ENCODE measurements around the gene REXO1.
A peak's percentile ranks its signal among the peaks of the same experiment; 100 is the strongest.

REXO1 gene

DNA sequence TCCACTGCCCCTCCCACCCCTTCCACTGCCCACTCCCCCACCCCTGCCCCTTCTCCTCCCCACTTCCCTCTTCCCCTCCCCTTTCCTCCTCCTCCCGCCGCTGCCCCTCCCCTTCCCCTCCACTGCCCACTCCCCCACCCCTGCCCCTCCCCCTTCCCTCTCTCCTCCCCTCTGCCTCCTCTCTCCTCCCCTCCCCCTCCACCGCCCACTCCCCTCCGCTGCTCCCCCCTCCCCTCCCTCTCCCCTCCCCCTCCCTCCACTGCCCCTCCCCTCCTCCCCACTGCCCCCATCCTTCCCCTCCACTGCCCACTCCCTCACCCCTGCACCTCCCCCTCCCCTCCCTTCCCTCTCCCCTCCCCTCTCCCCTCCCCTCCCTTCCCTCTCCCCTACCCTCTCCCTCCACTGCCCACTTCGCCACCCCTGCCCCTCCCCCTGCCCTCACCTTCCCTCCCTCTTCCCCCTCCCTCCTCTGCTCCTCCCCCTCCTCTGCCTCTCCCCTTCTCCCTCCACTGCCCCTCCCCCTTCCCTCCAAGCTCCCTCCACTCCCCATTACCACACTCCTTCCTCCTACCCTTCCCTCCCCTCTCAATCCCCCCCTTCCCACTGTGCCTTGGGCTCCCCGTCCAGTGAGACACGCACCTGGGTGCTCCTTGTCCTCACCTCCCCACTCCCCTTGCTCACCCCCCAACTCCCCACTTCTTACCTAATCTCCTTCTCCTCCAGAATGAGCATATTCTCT lies 58.1 kb downstream of the REXO1 start:
- no peak for DNase-seq (ENCODE audit: low spot score)

DNA sequence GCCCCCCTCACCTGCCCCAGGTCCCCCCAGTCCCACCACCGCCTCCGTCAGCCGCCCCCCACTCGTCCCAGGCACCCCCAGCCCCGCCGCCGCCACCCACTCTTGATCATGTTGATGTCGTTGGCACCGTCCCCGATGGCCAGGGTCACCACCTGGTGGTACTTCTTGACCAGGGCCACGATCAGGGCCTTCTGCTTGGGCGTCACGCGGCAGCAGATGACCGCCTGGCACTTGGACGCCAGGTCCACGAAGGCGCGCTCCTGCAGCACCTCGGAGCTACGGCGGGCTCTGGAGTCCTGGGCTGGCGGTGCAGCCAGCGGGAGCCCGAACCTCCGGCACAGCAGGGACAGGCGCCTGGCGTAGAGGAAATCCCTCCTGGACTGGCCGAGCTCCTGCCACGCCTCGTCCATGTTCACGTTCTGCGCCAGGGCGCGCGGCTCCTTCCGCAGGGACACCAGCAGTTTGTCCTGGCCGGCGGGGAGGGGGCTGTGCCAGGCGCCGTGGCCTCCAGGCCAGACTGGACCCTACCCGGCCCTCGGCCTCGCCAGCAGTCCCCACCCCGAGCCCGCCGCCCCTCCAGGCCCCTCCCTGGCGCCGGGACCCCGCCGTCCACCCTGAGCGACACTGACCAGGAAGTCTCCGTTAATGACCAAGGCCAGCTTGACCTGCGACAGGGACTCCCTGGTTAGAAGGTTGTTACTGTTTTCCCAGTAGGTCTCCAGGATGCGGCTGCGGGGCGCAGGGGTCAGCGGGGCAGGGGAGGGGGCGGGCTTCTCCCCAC lies 58.8 kb downstream of the REXO1 start:
- no peak for DNase-seq (ENCODE audit: low spot score)

GRCh38 chr19:1787116-1787515 lies 61.2 kb downstream of the REXO1 start:
- no peak for DNase-seq (ENCODE audit: low spot score)

- no peak for DNase-seq (ENCODE audit: low spot score)
Measured at GRCh38 chr19:1786668-1787067, 61.6 kb downstream of the REXO1 start.

DNA sequence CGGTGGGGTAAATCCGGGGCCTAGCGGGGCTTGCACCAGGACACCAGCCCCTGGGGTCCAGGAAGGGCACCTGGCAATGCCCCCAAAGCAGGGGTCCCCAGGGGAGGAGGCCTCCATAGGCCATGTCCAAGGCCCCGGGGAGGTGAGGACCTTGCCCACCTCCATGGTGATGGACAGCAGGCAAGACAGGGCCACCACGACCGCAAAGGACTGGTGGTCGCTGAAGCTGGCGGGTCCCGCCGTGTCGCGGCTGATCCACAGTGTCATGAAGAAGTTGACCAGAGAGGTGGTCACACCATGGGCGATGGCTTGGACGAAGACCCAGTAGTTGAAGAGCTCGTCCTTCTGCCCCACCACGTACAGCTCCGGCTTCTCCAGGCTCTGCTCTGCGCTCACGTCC lies 63.0 kb downstream of the REXO1 start:
- DNase-seq (ENCODE audit: low spot score), result no peak

GRCh38 chr19:1783874-1784273 lies 64.4 kb downstream of the REXO1 start:
- no peak for DNase-seq (ENCODE audit: low spot score)

- DNase-seq (ENCODE audit: low spot score), result no peak
Measured at GRCh38 chr19:1783354-1783753, 64.9 kb downstream of the REXO1 start.

DNA sequence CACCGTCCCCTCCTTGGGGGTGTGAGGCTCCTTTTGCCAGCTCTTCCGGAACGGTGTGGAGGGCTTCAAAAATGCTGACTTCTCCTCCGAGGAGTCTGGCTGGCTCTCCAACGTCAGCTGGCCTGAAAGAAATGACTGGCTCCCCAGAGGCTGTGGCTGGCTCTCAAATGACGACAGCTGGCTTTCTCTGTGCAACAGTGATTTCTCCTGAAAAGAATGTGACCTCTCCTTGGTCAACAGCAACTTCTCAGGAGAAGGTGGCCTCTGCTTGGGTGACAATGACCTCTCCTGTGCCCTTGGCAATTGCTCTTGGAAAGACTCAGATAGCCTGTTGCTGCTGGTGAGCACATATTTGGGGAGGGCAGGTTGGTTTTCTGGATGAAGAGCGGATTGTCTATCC lies 65.8 kb downstream of the REXO1 start:
- no peak for DNase-seq (ENCODE audit: low spot score)

DNA sequence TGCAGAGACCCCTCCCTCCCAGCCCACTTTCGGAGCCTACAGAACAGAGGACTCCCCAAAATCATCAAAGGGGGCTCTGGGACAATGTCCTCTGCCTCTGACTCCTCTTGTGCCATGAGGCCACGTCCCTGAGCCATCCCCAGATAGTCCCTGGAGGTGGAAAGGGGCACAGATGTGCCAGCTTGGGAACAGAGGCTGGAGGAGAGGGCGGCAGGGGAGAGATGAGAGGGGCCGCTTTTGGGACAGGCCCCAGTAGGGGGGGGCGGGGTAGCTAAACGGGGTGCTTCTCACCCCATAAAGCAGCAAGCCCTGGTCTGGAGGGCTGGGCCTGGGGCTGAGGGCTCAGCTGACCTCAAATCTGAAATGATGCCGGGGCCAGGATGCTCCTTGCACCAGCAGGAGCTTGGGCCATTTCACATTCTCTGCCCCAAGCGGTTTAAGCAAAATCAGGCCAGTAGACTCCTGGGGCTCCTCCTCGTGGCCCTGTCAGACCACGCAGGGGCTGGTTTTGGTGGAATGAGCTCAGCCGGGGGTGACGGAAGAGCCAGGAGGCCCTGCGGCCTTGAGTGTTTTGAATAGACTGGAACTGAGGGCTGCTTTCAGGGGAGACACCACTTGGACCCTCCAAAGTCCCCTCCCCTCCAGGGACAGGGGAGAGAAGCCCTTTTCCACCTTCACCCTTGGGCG lies 67.9 kb downstream of the REXO1 start:
- DNase-seq (ENCODE audit: low spot score), result no peak

DNA sequence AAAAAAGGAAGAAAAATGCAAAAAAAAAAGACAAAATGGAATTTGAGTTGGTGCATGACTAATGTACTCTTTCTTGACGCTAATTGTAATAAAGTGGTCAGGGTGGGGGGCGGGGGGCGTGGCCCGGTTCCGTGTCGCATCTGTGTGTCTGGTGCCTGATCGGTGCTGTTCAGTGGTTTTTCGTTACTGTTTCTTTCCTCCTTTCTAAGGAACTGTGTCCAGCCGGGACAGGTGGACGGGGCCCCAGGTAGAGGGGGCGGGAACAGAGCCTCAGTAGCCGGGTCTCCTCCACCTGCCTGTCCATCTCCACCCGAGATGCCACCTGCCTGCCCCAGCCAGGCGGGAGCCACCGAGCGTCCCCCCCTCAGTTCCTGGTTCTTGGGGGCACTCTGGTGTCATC lies 68.7 kb downstream of the REXO1 start:
- DNase-seq (ENCODE audit: low spot score), result no peak

DNA sequence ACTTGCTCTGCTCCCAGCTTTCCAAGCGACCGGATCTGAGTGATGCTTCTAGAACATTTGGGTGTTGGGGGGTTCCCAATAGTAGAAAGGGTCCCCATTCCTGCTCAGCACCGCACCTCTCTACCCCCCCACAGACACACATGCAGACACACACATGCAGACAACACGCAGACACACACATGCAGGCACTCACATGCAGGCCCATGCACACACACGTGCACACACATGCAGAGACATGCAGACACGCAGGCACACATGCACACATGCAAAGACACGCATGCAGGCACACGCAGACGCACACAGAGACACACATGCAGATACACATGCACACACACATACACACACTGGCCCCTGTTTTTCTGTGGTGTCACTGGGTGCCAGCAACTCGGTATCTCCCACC lies 71.1 kb downstream of the REXO1 start:
- no peak for DNase-seq (ENCODE audit: low spot score)

DNA sequence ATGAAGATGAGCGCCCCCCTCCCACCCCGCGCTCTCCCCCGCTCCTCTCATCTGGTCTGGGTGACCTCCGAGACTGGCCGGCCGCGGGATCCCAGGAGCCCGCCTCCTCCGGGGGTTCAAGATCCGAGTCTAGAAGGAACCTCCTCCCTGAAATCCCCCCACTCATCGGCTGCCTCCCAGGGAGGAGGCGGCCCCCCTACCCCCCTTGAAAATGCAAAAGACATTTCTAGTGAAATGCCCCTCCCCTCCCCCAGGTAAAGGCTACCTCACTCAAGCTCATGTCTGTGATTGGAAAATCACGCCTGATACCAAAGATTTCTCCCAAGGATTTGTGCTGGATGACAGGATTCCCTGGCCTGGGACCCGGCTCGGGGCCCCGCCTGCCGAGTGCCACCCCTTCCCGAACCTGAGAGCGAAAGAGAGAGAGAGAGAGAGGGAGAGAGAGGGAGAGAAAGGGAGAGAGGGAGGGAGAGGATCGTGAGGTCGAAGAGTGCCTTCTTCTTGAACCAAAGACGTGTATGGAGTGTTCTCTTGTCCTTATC lies 71.6 kb downstream of the REXO1 start:
- no peak for DNase-seq (ENCODE audit: low spot score)

DNA sequence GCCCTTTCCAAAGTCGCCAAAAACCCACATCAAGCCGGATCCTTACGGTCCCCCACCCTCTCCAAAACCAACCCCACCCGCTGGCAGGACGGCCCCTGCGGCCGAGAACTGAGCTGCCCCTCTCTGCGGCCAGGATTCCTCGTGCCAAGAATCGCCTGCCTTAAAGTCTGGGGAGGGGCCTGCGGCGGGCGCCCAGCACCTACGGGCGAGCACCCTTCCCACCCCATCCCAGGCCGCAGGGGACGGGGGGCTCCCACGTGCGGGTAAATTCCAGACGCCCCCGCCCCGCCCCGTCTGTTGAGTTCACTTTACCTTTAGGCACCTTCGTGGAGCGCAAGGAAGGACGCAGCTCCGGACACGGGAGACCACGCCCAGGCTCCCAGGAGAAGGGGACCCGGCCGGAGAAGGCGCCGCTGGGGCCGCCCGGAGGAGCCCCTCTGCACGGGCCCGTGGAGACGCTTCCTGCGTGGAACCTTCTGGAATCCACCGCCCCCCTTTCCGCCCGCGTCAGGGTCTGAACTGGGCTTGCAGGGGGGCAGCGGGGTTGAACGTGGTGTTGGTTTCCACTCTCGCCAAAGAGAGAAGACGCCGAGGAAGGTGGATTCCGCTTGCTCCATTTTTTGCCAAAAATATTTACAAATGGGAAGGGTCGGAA lies 72.2 kb downstream of the REXO1 start:
- DNase-seq (ENCODE audit: low spot score), result no peak

DNA sequence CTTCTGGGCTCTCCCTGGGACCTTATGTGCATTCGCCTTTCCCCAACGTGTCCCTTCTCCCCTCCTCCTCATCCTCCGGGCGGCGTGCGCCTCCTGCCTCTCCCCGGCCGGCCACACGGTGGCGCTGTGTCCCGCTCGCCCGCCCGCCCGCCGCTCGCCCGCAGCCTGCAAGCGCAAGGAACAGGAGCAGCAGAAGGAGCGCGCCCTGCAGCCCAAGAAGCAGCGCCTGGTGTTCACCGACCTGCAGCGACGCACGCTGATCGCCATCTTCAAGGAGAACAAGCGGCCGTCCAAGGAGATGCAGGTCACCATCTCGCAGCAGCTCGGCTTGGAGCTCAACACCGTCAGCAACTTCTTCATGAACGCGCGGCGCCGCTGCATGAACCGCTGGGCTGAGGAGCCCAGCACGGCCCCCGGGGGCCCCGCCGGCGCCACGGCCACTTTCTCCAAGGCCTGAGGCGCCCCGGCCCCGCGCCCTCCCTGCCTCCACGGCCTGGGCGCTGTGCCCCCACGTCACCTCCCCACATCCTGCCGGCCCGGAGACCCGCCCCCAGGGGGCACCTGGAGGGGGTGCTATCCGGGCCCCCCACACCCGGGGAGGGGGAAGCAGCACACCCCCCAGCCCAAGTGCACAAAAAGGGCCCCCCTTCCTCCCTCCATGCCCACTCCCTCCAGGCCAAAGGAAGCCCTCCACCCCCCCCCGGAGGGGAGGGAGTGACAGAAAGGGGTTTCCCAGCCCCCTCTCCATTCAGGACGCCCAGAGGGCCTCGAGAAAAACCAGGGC lies 73.1 kb downstream of the REXO1 start:
- DNase-seq (ENCODE audit: low spot score), result peak; percentile 51

GRCh38 chr19:1773184-1773583 lies 75.1 kb downstream of the REXO1 start:
- no peak for DNase-seq (ENCODE audit: low spot score)

- no peak for DNase-seq (ENCODE audit: low spot score)
Measured at GRCh38 chr19:1770866-1771576, 77.3 kb downstream of the REXO1 start.

DNA sequence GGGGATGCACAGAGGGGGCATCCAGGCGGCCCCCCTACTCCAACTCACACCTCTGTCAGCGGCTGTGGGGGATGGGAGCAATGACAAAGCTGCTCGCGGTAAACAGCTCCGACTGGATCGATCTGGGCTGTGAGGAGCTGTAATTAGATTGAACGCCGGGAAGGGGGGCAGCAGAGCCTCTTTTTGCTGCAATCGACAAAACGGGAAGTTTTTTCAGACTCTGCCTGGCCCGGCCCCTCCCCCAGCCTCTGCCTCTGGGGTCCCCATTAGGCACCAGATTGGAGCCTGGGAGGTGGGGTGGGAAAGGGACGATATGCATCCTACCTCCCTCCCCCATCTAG lies 78.7 kb downstream of the REXO1 start:
- DNase-seq (ENCODE audit: low spot score), result no peak

GRCh38 chr19:1768918-1769644 lies 79.2 kb downstream of the REXO1 start:
- DNase-seq (ENCODE audit: low spot score), result no peak

- peak; percentile 15 for DNase-seq (ENCODE audit: low spot score)
Measured at GRCh38 chr19:1768248-1768647, 80.0 kb downstream of the REXO1 start.

DNA sequence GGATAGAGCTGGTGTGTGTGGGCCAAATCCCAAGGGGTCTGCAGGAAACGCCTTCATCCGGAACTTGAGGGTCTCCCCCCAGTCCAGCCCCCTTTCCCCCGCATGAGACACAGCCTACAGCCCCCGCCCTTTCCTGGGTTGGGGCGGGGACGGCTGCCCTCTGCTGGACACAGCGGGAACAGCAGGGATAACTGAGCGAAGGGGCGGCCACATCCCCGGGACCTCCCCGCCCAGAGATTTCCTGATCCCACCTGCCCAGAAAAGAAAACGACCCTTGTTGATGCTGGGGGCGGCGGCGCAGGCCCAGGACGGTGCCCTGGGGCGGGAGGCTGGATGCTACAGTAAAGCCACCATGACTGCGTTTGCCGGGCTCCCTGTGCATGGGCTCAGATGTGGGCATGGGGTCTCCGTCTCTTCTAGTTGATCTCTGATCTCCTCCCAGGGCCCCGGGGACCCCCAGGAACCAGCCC lies 80.8 kb downstream of the REXO1 start:
- peak; percentile 58 for DNase-seq (ENCODE audit: low spot score)

Measured in hematopoietic multipotent progenitor cell treated with erythropoietin and hydrocortisone succinate and interleukin-3 and kit ligand, for 15 days (in vitro differentiated cells).